ENCODE data around the gene KIF26A.

GRCh38 chr14:104105822-104106470 lies 32.4 kb upstream of the KIF26A start:
- no peak for TF ChIP-seq POLR2AphosphoS5 (IDR thresholded peaks at IDR 0.05)
- no peak for TF ChIP-seq POLR2A (IDR thresholded peaks at IDR 0.05)
- no peak for TF ChIP-seq CTCF (IDR thresholded peaks at IDR 0.05)
- TF ChIP-seq EP300 (IDR thresholded peaks at IDR 0.05), result no peak
